Stomach smooth muscle (tissue), 2 donors: ENCODE results near the gene EXOSC10.
"Not testable (repeated sequence)": the region's sequence is repeated elsewhere in the genome, so short reads cannot be mapped to it uniquely, and the experiment has no call there.

ENCODE experiments used
- H3K27ac ChIP-seq: one replicate; pipeline ENCODE4 v1.7.0; 2013; ENCODE audit warnings: mild to moderate bottlenecking, low read length, inconsistent platforms
- H3K27me3 ChIP-seq, 2 donors: one replicate each; pipeline ENCODE4 v1.7.0; 2013; ENCODE audit warnings: low read length in 2 of 2; ENCODE audit not compliant: insufficient read depth in 2 of 2, control insufficient read depth in 1 of 2
- H3K36me3 ChIP-seq, 2 donors: one replicate each; pipeline ENCODE4 v1.7.0; 2013; ENCODE audit warnings: low read length in 2 of 2; ENCODE audit not compliant: control insufficient read depth in 2 of 2, insufficient read depth in 2 of 2
- H3K4me1 ChIP-seq: one replicate; pipeline ENCODE4 v1.7.0; 2013; ENCODE audit warnings: low read length; ENCODE audit not compliant: control insufficient read depth, insufficient read depth
- H3K4me3 ChIP-seq, 2 donors: one replicate each; pipeline ENCODE4 v1.7.0; 2013; ENCODE audit warnings: low read length in 2 of 2
- H3K9ac ChIP-seq, 2 donors: one replicate each; pipeline ENCODE4 v1.7.0; 2013; ENCODE audit warnings: low read length in 2 of 2, mild to moderate bottlenecking in 1 of 2
- H3K9me3 ChIP-seq, 2 donors: one replicate each; pipeline ENCODE4 v1.7.0; 2013; ENCODE audit warnings: low read length in 2 of 2; ENCODE audit not compliant: control insufficient read depth in 2 of 2
- donor health status: healthy.
- donor health status: Pancreatic carcinoma.

EXOSC10 gene

DNA sequence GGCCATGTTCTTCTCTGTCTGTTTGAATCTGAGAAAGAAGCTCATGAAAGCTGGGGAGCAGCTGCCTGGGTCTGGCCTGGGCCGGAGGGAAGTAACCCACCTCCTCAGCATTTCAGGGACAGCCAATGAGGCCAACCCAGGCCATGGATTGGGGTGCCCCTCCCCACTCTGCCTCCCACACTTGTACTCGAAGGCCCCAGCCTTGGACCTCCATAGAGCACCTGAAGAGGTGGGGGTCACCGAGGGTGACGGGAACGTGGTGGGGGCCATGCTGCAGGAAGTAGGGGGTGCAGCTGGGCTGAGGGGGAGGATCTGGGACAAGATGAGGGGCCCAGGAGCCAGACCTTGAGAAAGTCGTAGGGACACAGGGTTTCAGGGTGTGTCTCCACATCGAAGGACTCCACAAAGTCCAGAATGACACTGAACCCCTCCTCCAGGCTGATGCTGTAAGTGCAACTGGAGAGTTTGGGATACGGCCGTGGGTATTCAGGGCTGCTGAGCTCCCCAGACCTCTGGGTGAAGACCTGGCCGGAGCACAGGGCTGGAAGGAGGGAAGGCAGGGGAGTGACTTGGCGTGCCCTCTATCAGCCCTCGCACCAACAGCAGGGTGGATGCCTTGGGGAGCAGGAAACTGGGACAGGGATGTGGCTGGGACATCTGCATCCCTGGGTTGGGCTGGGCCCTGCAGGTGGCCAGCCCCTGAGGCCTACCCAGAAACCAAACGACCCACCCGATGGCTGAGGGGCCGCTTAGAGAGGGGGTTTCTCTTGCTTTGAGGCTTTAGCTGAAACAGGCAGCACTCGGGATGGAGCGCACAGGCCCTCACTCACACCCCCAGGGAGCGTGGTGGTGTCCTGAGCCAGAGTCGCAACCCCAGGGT, 56.4 kb downstream of the EXOSC10 start:
- Histone ChIP-seq H3K9me3 (no peaks in the 10 kb centered on the region), H3K9ac (no peak overlapping the region), H3K4me1 (peaks cover under 1% of the 10 kb centered on the region), H3K27ac (no peak overlapping the region), H3K27me3 (peaks cover 0 to 2% of the 10 kb centered on the region in 2 donors), H3K4me3 (no peak overlapping the region), H3K36me3 (no peaks in the 10 kb centered on the region)

DNA sequence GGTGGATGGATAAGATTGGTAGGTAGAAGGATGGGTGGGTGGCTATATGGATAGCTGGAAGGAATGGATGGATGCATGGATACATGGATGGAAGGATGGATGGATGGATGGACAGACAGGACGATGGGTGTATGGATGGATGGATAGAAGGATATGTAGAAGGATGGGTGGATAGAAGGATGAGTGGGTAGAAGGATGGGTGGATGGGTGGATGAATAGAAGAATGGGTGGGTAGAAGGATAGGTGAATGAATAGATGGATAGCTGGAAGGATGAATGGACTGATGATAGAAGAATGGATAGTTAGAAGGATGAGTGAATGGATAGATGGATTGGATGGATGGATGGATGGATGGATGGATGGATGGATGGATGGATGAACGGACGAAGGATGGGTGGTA, 57.6 kb downstream of the EXOSC10 start:
- no peak overlapping the region for H3K27ac ChIP-seq
- H3K9ac ChIP-seq: no peak overlapping the region
- H3K27me3 ChIP-seq: peaks cover 0 to 2% of the 10 kb centered on the region in 2 donors
- no peak overlapping the region for H3K4me3 ChIP-seq
- no peaks in the 10 kb centered on the region for H3K36me3 ChIP-seq
- peaks cover 5% of the 10 kb centered on the region for H3K4me1 ChIP-seq
- H3K9me3 ChIP-seq: no peaks in the 10 kb centered on the region

DNA sequence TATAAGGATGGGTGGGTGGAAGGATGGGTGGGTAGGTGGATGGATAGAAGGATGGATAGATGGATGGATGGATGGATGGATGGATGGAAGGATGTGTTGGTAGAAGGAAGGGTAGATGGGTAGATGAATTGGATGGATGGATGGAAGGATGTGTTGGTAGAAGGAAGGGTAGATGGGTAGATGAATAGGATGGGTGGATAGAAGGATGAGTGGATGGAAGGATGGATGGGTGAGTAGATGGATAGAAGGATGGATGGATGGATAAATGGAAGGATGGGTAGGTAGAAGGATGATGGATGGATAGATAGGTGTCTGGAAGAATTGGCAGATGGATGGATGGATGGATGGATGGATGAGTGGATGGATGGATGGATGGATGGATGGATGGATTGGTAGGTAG, 58.6 kb downstream of the EXOSC10 start:
- Histone ChIP-seq H3K4me1 (peaks cover 5% of the 10 kb centered on the region), H3K4me3 (no peak overlapping the region), H3K36me3 (no peaks in the 10 kb centered on the region), H3K9ac (no peak overlapping the region), H3K27ac (no peak overlapping the region), H3K9me3 (no peaks in the 10 kb centered on the region), H3K27me3 (peaks cover 0 to 2% of the 10 kb centered on the region in 2 donors)

DNA sequence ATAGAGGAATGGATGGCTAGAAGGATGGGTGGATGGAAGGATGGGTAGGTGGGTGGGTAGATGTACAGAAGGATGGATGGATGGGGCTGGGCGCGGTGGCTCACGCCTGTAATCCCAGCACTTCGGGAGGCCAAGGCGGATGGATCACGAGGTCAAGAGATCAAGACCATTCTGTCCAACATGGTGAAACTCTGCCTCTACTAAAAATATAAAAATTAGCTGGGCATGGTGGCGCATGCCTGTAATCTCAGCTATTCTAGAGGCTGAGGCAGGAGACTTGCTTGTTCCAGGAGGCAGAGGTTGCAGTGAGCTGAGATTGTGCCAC, 59.6 kb downstream of the EXOSC10 start:
- H3K4me3 ChIP-seq, H3K27me3 ChIP-seq, H3K36me3 ChIP-seq, H3K4me1 ChIP-seq, H3K9ac ChIP-seq, H3K9me3 ChIP-seq, H3K27ac ChIP-seq: not testable (repeated sequence)

DNA sequence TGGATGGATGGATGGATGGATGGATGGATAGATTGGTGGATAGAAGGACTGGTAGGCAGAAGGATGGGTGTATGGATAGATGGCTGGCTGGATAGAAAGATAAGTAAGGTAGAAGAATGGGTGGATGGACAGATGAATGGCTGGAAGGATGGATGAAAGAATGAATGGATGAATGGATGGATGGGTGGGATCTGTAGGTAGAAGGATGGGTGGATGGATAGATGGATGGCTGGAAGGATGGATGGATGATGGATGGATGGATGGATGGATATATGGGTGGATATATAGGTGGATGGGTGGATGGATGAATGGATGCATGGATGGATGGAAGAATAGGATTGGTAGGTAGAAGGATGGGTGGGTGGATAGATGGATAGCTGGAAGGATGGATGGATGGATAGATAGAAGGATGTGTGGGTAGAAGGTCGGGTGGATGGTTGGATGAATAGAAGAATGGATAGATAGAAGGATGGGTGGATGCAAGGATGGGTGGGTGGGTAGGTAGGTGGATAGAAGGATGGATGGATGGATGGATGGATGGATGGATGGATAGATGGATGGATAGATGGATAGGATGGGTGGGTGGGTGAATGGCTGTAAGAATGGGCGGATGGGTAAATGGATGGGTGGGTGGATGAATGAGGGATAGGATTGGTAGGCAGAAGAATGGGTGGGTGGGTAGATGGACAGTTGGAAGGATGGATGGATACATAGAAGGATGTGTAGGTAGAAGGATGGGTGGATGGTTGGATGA, 60.1 kb downstream of the EXOSC10 start:
- H3K9ac ChIP-seq: no peak overlapping the region
- H3K27ac ChIP-seq: no peak overlapping the region
- H3K9me3 ChIP-seq: no peaks in the 10 kb centered on the region
- no peaks in the 10 kb centered on the region for H3K27me3 ChIP-seq
- peaks cover 5% of the 10 kb centered on the region for H3K4me1 ChIP-seq
- H3K4me3 ChIP-seq: no peak overlapping the region
- H3K36me3 ChIP-seq: no peaks in the 10 kb centered on the region

DNA sequence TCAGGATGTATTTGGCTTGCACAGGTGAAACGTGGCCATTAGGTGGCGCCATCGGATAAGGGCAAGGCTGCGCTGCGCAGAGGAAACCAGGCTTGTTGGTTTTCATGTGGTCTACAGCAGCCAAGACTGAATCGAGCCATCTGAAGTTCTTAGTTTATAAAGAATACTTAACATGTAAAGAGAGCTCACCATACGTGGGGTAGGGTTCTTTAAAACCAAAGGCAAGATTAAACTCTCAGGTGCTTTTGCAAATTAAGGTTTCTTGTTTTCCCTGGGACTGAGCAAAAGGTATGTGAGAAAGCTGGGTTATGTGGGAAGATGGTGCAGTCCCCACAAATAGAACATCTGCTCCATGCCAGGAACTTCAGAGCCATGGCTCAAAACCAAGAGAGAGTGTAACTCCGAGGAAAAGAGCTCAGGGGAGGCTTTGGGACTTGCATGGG, 61.9 kb downstream of the EXOSC10 start:
- Histone ChIP-seq H3K27me3 (no peaks in the 10 kb centered on the region), H3K4me3 (peak overlapping the region in 1 of 2 donors; percentile 58), H3K4me1 (peaks cover 5% of the 10 kb centered on the region), H3K9me3 (no peaks in the 10 kb centered on the region), H3K9ac (peak overlapping the region in 1 of 2 donors; percentile 3), H3K27ac (no peak overlapping the region), H3K36me3 (no peaks in the 10 kb centered on the region)

DNA sequence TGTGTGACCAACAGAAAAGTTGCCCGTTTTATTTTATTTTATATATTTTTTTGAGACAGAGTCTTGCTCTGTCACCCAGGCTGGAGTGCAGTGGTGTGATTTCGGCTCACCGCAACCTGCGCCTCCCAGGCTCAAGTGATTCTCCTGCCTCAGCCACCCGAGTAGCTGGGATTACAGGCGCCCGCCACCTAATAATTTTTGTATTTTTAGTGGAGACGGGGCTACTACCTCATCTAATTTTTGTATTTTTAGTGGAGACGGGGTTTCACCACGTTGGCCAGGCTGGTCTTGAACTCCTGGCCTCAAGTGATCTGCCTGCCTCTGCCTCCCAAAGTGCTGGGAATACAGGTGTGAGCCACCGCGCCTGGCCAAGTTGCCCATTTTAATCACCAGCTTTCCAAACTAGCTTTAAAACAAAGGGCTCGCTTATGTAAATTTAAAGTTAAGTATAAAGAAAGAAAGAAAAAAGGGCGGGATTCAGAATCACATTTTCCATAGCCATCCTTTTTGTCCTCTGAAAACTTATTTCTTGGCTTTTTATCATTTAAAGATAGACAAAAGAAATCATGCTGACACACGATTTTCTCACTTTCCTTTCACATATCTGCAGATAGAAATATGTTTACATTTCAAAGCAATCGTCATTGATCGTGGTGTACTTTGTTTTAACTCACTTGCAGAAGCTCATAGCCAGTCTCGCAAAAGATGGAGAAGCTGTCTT, 62.5 kb downstream of the EXOSC10 start:
- H3K36me3 ChIP-seq, H3K9ac ChIP-seq, H3K27ac ChIP-seq, H3K27me3 ChIP-seq, H3K4me3 ChIP-seq, H3K9me3 ChIP-seq, H3K4me1 ChIP-seq: not testable (repeated sequence)

DNA sequence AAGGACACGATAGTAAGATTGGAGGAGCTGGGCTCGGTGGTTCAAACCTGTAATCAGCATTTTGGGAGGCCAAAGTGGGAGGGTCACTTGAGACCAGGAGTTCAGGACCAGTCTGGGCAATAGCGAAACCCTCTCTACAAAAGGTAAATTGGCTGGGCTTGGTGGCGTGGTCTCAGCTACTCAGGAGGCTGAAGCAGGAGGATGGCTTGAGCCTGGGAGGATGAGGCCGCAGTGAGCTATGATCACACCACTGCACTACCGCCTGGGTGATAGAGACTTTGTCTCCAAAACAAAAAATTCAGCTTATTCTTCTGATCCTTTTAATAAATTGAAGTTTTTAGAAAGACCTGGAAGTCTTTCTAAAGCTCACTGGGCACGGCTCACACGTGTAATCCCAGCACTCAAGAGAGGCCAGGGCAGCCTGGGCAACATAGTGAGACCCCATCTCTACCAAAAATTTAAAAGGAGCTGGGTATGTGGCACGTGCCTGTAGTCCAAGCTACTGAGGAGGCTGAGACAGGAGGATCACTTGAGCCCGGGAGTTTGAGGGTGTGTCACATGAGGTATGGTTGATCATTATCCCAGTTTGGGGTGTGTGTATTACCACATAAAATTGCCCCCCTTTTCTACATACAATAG, 67.9 kb downstream of the EXOSC10 start:
- H3K4me1 ChIP-seq: no peaks in the 10 kb centered on the region
- H3K9ac ChIP-seq: no peak overlapping the region
- no peaks in the 10 kb centered on the region for H3K27me3 ChIP-seq
- H3K27ac ChIP-seq: no peak overlapping the region
- H3K9me3 ChIP-seq: no peaks in the 10 kb centered on the region
- peaks cover 12 to 16% of the 10 kb centered on the region in 2 donors for H3K36me3 ChIP-seq
- no peak overlapping the region for H3K4me3 ChIP-seq

DNA sequence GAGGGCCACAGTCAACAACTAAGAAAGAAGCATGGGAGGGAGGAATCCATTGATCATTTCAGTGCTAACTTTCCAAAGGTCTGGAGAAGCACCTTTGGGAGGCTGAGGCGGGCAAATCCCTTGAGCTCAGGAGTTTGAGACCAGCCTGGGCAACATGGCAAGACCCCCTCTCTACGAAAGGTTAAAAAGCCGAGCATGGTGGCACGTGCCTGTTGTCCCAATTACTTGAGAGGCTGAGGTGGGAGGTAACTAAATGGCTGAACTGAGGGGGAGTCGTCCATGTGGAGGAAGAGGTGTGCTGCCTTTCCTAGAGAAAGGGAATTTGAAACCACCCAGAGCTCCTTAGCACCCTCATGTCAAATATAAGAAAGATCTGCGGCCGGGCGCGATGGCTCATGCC, 68.8 kb downstream of the EXOSC10 start:
- no peak overlapping the region for H3K4me3 ChIP-seq
- no peaks in the 10 kb centered on the region for H3K9me3 ChIP-seq
- H3K9ac ChIP-seq: no peak overlapping the region
- no peak overlapping the region for H3K27ac ChIP-seq
- no peaks in the 10 kb centered on the region for H3K4me1 ChIP-seq
- no peaks in the 10 kb centered on the region for H3K27me3 ChIP-seq
- H3K36me3 ChIP-seq: peaks cover 19 to 21% of the 10 kb centered on the region in 2 donors

DNA sequence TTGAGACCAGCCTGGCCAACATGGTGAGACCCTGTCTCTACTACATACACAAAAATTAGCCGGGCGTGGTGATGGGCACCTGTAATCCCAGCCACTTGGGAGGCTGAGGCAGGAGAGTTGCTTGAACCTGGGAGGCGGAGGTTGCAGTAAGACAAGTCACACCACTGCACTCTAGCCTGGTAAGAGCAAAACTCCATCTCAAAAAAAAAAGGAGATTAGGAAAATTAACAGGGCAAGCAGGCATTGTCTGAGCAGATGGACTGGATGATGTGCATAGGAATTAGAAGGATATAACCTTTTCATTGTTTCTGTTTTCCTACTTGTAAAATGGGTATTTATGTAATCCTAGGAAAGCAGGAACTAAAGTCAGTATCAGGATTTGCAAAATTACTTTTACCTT, 71.7 kb downstream of the EXOSC10 start:
- no peaks in the 10 kb centered on the region for H3K4me1 ChIP-seq
- H3K4me3 ChIP-seq: no peak overlapping the region
- no peaks in the 10 kb centered on the region for H3K27me3 ChIP-seq
- peaks cover 37 to 42% of the 10 kb centered on the region in 2 donors for H3K36me3 ChIP-seq
- no peaks in the 10 kb centered on the region for H3K9me3 ChIP-seq
- no peak overlapping the region for H3K27ac ChIP-seq
- H3K9ac ChIP-seq: no peak overlapping the region
